Measurements from ENCODE around the gene HBA1.
"Not testable (repeated sequence)": the region's sequence is repeated elsewhere in the genome, so short reads cannot be mapped to it uniquely, and the experiment has no call there.

HBA1 gene

DNA sequence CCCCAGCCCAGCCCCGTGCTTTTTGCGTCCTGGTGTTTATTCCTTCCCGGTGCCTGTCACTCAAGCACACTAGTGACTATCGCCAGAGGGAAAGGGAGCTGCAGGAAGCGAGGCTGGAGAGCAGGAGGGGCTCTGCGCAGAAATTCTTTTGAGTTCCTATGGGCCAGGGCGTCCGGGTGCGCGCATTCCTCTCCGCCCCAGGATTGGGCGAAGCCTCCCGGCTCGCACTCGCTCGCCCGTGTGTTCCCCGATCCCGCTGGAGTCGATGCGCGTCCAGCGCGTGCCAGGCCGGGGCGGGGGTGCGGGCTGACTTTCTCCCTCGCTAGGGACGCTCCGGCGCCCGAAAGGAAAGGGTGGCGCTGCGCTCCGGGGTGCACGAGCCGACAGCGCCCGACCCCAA lies 474 bp upstream of the HBA1 start:
- not testable (repeated sequence) for DNase-seq

- DNase-seq, result no peak
Observed at GRCh38 chr16:177394-177822, 928 bp downstream of the HBA1 start.

DNA sequence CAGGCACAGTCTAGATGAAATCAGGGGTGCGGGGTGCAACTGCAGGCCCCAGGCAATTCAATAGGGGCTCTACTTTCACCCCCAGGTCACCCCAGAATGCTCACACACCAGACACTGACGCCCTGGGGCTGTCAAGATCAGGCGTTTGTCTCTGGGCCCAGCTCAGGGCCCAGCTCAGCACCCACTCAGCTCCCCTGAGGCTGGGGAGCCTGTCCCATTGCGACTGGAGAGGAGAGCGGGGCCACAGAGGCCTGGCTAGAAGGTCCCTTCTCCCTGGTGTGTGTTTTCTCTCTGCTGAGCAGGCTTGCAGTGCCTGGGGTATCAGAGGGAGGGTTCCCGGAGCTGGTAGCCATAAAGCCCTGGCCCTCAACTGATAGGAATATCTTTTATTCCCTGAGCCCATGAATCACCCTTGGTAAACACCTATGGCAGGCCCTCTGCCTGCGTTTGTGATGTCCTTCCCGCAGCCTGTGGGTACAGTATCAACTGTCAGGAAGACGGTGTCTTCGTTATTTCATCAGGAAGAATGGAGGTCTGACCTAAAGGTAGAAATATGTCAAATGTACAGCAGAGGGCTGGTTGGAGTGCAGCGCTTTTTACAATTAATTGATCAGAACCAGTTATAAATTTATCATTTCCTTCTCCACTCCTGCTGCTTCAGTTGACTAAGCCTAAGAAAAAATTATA lies 1.6 kb downstream of the HBA1 start:
- no peak for DNase-seq

DNA sequence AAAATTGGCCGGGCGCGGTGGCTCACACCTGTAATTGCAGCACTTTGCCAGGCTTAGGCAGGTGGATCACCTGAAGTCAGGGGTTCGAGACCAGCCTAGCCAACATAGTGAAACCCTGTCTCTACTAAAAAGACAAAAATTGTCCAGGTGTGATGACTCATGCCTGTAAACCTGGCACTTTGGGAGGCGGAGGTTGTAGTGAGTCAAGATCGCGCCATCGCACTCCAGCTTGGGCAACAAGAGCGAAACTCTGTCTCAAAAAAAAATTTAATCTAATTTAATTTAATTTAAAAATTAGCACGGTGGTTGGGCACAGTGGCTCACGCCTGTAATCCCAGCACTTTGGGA lies 2.2 kb downstream of the HBA1 start:
- no peak for DNase-seq

GRCh38 chr16:179211-180092 lies 3.0 kb downstream of the HBA1 start:
- DNase-seq, result no peak

GRCh38 chr16:180101-180675 lies 3.7 kb downstream of the HBA1 start, which contains the start of gene HBQ1:
TSS of gene HBQ1 (plus strand) at chr16:180459. CDS start at chr16:180487, 28 bp downstream.
- no peak for DNase-seq

GRCh38 chr16:180681-181564 lies 4.4 kb downstream of the HBA1 start:
- DNase-seq, result peak; percentile 82

DNA sequence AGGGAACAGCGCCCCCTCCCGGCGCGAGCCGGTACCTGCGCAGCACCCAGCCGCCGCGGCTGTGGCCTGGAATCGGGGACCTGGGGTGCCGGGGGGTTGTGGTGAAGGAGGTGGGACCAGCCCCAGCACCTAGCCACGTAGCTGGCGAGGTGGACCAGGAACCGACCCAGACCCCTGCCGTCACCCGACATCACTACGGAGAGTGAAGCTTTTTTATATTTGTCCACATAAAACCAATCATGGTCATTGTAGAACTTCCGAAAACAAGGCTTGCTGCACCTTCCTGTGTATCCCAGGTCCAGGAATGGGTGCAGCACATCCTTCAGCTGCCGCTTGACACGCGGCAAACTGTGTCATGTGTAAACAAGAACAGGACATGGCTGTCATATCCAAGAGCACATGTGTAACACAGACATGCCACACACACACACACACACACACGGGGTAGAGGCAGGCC lies 5.1 kb downstream of the HBA1 start:
- no peak for DNase-seq

DNA sequence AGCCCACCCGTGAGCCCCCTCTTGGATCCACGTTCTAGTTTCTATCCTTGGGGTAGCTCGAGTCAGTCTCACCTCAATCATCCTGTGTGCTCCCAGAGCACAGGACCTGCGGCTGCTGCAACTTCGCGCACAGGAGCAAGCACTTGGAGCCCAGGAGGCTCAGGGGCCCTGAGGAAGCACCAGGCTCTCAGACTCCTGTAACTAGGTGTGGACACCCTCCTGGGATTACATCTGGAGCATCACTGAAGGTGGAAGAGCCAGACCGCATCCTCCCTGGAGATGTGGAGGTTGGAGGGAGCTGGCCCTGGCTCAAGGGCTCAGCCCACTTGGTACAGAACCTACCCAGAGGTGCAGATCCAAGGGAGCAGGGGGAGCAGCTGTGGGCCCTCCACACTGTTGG lies 6.5 kb downstream of the HBA1 start:
- DNase-seq, result no peak

GRCh38 chr16:185213-185612 lies 8.7 kb downstream of the HBA1 start:
- no peak for DNase-seq

DNA sequence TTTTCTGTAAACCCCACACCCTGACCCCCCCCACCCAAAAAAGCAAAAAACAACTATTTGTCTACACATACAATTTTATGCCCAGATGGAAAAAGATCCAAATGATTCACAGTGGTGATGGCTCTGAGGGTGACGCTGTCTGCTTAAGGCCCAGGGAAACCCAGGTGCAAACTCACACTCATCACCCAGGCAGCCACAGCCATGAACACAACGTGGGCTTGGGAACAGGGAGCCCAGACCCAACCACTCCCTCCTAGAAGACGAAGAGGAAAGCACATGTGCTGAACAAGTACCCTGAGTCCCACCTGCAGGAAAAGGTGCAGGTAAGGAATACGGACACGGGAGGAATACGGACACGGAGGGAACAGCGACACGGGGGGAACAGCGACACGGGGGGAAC lies 9.2 kb downstream of the HBA1 start:
- no peak for DNase-seq

DNA sequence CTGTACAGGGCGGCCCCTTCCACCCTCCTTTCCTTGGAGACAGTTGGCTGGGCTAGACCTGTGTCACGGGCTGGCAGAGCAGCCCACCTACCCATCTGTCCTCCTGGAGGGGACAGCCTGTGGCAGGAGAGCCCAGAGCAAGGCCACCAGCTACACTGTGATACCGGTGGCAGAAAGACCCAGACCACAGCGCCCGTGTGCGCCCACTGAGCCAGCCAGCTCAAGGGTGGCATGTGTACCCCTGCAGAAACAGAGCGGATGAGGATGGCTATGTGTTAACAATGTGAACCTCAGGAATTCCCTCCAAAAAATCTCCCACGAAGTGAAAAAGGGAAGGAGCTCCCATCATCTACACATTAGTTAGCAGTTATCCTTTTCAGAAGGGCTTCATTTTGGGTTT lies 10.8 kb downstream of the HBA1 start:
- DNase-seq, result no peak

DNA sequence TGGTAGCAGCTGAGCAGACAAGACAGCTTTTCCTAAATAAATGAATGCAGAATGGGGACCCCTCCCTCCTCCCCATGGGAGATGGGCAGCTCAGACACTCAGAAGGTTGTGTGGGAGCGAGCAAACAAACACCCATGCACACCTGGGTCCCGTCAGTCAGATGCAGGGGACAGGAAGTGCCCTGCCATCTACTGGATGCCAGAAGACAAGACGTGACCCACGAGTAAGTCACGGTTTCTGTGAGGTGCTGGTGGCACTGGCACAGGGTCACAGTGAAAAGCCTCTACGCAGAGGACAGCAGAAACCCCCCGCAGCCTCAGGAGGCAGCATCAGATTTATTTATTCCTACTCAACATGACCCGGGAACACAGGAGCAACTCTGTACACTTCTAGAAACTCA lies 12.2 kb downstream of the HBA1 start:
- DNase-seq, result no peak

GRCh38 chr16:189604-190186 lies 13.2 kb downstream of the HBA1 start:
- no peak for DNase-seq

GRCh38 chr16:191831-192230 lies 15.4 kb downstream of the HBA1 start:
- no peak for DNase-seq

GRCh38 chr16:192686-193085 lies 16.2 kb downstream of the HBA1 start:
- no peak for DNase-seq

DNA sequence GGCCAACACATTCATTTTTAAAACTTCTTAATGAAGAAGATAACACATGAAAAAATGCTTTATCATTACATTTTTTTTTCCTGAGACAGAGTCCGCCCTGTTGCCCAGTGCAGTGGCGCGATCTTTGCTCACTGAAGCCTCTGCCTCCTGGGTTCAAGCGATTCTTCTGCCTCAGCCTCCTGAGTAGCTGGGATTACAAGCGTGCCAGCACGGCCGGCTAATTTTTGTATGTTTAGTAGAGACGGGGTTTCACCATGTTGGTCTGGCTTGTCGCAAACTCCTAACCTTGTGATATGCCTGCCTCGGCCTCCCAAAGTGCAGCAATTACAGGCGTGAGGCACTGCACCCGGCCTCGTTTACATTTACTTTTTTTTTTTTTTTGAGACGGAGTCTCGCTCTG lies 17.0 kb downstream of the HBA1 start:
- no peak for DNase-seq

DNA sequence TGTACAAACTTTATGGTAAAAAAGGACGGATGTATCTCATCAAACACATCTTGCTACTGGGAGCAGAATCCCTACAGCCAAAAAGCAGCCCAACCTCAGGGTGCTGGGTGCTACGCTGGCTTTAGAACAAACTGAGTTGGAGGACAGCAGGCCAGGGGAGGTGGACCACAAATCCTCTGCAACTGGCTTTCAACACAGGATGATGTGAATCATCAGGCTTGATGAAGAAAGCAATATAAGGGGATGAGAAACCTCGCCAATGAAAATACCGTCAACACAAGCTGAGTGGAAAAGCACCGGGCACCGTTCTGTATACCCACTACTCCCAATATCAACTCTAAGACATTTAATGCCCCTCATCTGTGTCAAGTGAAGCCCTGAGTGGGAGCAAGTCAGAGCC lies 18.0 kb downstream of the HBA1 start:
- no peak for DNase-seq

- DNase-seq, result no peak
Observed at GRCh38 chr16:200388-200787, 23.9 kb downstream of the HBA1 start.

DNA sequence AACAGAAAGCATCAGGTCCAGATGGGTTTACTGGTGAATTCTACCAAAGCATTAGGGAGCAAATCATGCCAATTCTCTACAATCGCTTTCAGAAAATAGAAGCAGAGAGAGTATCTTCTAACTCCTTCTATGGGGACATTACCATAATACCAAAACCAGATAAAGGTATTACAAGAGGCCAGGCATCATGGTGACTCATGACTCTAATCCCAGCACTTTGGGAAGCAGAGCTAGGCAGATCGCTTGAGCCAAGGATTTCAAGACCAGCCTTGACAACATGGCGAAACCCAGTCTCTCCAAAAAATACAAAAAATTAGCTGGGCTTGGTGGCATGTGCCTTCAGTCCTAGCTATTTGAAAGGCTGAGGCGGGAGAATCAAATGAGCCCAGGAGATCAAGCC lies 26.8 kb downstream of the HBA1 start:
- no peak for DNase-seq

DNA sequence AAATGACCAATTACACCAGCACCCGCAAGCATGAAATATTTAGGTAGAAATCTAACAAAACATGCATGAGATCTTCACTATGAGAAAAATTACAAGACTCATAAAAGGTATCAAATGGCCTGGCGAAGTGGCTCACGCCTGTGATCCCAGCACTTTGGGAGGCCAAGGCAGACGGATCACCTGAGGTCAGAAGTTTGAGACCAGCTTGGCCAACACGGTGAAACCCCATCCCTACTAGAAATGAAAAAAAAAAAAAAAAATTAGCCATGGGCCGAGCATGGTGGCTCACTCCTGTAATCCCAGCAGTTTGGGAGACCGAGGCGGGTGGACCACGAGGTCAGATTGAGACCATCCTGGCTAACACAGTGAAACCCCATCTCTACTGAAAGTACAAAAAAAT lies 27.6 kb downstream of the HBA1 start:
- not testable (repeated sequence) for DNase-seq

DNA sequence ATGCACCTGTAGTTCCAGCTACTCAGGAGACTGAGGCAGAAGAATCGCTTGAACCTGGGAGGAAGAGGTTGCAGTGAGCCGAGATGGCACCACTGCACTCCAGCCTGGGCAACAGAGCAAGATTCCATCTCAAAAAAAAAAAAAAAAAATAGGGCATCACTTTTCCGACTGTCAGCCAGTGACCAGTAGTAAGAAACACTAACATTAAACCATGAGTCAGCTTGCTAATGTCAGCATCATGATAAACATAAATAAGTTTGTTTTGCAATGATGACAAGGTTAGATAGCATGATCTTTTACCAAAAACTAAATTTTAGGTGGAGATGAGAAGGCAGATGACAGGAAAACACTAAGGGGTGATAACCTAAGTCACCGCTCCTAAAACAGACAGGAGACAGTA lies 32.9 kb downstream of the HBA1 start:
- not testable (repeated sequence) for DNase-seq
